ENCODE measurements around the gene SLIT1.

SLIT1 gene

GRCh38 chr10:97017474-97017903, 168.3 kb downstream of the SLIT1 start:
- no peak for DNase-seq

DNA sequence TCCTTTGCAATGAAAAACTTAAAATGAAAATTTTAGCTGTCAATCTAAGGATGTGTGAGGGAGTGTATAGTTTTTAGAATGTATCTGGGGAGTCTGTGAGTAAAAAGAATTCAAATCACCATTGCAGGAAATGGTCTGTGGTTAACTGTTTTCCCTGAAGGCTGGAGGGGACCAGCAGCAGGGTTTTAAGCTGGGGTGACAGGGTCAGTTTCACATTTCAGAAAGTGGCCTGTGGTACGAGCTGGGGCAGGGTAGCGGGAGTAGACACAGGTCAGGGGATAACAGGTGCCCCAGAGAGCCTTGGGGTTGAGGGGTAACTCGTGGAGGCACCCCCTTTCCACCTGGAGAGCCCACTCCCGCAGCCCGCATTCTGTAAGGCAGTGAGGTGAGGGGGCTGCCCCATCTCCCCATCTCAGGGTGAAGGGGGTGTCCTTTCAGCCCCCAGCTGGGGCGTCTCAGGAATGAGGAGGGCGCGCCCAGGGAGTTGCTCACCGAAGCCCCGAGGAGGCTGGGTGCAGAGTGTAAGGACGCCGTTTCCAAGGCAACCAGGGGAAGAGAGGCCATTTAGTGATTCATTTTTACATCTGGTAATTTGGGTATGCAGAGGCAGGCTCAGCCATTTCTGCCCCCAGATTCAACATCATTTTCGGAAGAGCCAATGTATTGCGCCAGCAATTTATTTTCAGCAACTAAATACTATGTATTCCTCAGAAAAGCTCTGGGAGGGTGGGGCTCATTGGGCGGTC, 168.9 kb downstream of the SLIT1 start:
- DNase-seq: no peak

DNA sequence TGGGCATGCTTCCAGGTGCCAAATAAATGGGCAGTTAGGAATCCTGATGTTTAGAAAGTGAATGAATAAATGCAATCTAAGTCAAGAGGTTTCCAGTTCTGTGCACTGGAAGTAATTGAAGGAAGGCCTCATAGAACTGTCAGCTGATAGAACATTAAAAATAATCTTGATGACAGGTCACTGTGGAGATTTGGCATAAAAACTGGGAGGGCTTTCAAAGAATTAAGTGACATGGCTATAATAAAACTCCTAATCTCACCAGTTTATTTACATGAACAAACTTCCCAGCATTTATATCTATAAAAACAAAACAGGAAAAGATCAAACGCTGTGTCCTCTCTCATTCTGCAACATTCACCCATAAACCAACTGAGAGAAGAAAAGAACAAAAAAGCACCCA, 170.5 kb downstream of the SLIT1 start:
- no peak for DNase-seq

DNA sequence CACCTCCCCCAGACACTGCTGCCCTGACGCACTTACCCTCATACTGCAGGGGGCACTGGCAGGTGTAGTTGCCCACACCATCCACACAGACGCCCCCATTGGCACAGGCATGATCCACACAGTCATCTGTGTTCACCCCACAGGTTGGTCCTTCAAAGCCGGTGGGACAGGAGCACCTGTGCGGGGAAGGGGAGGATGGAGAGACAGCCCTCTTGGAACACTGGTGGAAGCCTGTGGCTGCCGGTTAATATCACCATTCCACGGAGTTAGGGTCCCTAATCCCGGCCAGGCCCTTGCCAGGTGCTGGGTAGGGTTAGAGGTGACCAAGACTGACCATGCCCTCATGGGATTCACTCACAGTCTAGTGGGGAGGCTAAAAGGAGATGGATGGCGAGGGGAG, 171.8 kb downstream of the SLIT1 start:
- DNase-seq: no peak

DNA sequence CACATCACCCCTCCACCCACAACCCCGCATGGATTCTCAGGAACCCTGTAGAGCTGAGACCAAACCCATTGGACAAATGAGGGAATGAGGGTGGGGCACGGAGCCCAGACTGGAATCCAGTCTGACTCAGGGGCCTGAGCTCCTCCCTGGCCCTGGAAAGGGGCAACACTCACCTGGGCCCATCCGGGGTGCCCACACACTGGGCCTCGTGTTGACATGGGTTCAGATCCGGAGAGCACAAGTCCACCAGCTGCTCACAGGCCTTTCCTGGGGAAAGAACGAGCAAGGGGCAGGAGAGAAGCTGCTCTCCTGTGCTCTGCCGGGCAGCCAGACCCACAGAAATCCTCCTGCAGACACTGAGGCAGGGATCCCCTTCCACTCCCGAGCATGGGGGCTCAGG, 172.2 kb downstream of the SLIT1 start:
- no peak for DNase-seq

- DNase-seq: no peak
These were observed 173.3 kb downstream of the SLIT1 start for GRCh38 chr10:97012470-97012869.

GRCh38 chr10:97011397-97011796, 174.4 kb downstream of the SLIT1 start:
- DNase-seq: no peak

- no peak for DNase-seq
These were observed 175.0 kb downstream of the SLIT1 start for GRCh38 chr10:97010695-97011206.

DNA sequence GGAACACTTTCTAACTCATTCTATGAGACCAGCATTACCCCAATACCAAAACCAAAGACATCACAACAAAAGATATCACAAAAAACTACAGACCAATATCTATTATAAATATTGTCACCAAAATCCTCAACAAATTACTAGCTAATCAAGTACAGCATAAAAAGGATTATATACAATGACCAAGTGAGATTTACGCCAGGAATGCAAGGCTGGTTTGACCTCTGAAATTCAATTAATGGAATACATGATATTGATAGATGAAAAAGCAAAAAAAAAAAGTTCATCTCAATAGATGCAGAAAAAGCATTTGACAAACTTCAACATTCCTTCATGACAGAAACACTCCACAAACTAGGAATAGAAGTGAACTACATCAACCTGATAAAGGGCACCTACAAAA, 178.3 kb downstream of the SLIT1 start:
- no peak for DNase-seq

GRCh38 chr10:97006364-97006763, 179.4 kb downstream of the SLIT1 start:
- DNase-seq: no peak

GRCh38 chr10:97005349-97005748, 180.4 kb downstream of the SLIT1 start:
- DNase-seq: no peak

DNA sequence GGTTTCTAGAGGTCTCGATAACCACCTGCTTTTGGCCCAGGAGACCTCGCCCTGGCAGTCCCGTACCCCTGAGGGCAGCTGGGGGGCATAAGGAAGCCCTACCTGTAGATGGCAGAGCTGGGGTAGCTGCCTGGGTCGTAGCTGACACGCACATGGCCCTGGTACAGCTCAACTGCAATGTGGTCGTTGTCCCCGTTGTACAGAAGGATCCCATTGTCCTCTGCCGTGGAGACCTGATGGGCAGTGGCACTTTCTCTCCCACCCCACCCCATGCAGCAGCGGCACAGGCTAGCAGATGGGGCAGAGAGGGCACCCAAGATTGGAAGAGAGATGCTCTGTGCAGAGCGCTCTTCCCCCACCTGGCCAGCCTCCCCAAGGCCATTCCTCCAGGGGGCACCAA, 181.2 kb downstream of the SLIT1 start:
- no peak for DNase-seq

- DNase-seq: no peak
These were observed 182.0 kb downstream of the SLIT1 start for GRCh38 chr10:97003804-97004201.

- DNase-seq: no peak
These were observed 182.5 kb downstream of the SLIT1 start for GRCh38 chr10:97003151-97003803.

DNA sequence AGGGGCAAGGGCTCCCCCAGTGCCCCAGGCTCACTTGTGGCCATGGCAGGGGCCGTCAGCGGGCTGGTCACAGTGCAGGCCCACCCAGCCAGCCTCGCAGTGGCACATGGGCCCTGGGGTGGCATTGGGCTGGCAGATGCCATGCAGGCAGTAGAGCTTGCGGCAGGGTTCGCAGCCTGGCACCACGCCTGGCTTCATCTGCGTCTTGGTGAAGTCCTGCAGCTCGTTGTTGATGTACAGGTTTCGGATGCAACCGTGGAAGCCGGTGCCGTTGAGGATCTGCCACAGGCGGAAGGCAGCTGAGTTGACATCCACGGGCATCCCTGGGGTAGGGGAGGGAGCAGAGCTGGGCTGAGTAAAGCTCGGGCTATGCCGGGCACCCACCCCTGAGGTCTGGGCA, 183.1 kb downstream of the SLIT1 start:
- no peak for DNase-seq

GRCh38 chr10:97001183-97001991, 184.4 kb downstream of the SLIT1 start:
- no peak for DNase-seq

GRCh38 chr10:97000487-97001182, 185.1 kb downstream of the SLIT1 start:
- DNase-seq: peak in 1 of 2 experiments; percentile 8

GRCh38 chr10:96999987-97000386, 185.8 kb downstream of the SLIT1 start:
- no peak for DNase-seq

- no peak for DNase-seq
These were observed 186.4 kb downstream of the SLIT1 start for GRCh38 chr10:96999337-96999736.

DNA sequence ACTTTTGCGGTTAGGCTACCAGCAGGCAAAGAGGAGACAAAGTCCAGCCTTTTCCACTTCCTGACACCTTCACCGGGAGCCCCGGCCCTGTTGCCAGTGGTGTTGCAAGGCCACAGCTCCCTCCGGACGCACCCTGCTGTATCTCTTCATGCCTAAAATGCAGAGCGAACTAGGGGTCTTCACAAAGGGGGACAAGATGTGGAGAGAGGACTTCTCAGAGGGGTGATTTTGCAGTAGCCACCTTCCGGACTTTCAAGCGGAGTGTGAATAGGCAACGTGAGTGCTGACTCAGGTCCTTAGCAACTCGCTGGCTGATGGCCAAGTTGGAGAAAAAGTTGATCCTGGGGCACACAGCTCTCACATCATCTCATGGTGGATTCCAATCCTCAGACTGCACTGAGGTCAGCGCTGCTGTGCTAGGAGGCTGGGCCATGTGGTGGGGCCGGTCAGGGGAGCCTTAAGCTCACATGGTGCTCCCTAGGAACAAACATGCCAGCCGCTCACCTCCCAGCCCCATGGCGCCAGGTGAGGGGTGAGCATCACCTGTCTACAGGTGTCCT, 187.3 kb downstream of the SLIT1 start:
- no peak for DNase-seq

GRCh38 chr10:96996275-96996965, 189.3 kb downstream of the SLIT1 start:
- DNase-seq: no peak

DNA sequence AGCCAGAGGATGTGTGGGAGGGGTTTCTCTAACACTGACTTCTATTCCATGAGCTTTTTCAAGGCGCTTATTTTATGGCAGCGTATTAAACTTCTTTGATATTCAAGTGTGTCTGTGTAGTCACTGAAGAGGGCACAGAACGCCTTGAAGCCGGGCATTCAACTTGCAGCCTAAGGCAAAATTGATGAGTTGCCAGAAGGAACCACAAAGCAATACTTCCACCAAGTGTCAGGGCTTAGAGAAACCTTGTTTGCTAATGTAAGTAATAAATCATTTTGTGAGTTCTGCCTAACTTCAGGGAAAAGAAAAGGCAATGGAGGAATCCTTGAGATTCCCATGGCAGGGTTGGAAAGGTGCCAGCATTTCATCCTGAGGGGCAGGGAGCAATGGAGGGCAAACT, 189.9 kb downstream of the SLIT1 start:
- DNase-seq: no peak

All from NCI-H526 (cell line).